H1 (cell line): ENCODE measurements around the gene CACNA2D1. TPM values are rescaled to one million over a fixed set of nuclear protein-coding genes. Genes with fewer than 3 reads are reported as not detected.

Experiments
- CTCF ChIA-PET: fragments of 300-600 bp; sonication (Branson Sonifier 250); formaldehyde crosslinking; loops from one replicate; lab custom pipeline; 2021; ENCODE audit not compliant: partially characterized antibody; lab: Charles Lee
- POLR2A ChIA-PET: fragments of 300-600 bp; sonication (Branson Sonifier 250); formaldehyde crosslinking; loops from one replicate; lab custom pipeline; 2021; ENCODE audit warnings: inconsistent platforms; ENCODE audit not compliant: partially characterized antibody; lab: Charles Lee
- DNase-seq, 2 experiments: peaks; one replicate each; pipeline versions ENCODE4 v3.0.0 to v3.0.0-alpha.2; 2010 to 2022; ENCODE audit warnings: low spot score in 2 of 2, low read depth in 1 of 2, mixed read lengths in 1 of 2
- FAIRE-seq: peaks from 2 replicates; lab custom pipeline; 2011; peaks lifted over from hg19 to GRCh38; lab: Jason Lieb, UNC
- H2AFZ ChIP-seq: 2 replicates; pipeline ENCODE4 v1.8.1; 2012; ENCODE audit warnings: low read length, inconsistent platforms
- H2AK5ac ChIP-seq: 2 replicates; pipeline ENCODE4 v1.6.1; 2013; ENCODE audit warnings: low read depth, low read length
- H2BK120ac ChIP-seq: replicated peaks from 2 replicates; pipeline ENCODE3; 2013; ENCODE audit warnings: low read depth, low read length, inconsistent platforms
- H2BK12ac ChIP-seq: 2 replicates; pipeline ENCODE4 v1.6.1; 2013; ENCODE audit warnings: low read depth, low read length
- H2BK15ac ChIP-seq: 2 replicates; pipeline ENCODE4 v1.6.1; 2013; ENCODE audit warnings: low read length
- H2BK20ac ChIP-seq: 2 replicates; pipeline ENCODE4 v1.6.1; 2013; ENCODE audit warnings: low read length
- H2BK5ac ChIP-seq: 2 replicates; pipeline ENCODE4 v1.6.1; 2013; ENCODE audit warnings: low read depth, low read length
- H3K14ac ChIP-seq: 2 replicates; pipeline ENCODE4 v1.6.1; 2013; ENCODE audit warnings: inconsistent platforms; ENCODE audit not compliant: insufficient read length
- H3K18ac ChIP-seq: 2 replicates; pipeline ENCODE4 v1.6.1; 2013; ENCODE audit warnings: low read length; ENCODE audit errors: extremely low read depth
- H3K23ac ChIP-seq: 2 replicates; pipeline ENCODE4 v1.6.1; 2013; ENCODE audit warnings: inconsistent platforms; ENCODE audit not compliant: insufficient read length
- H3K23me2 ChIP-seq: 2 replicates; pipeline ENCODE4 v1.6.1; 2013; ENCODE audit warnings: low read depth, low read length
- H3K27ac ChIP-seq: 2 replicates; pipeline ENCODE4 v1.6.1; 2011; ENCODE audit warnings: low read depth, low read length, inconsistent platforms
- H3K27me3 ChIP-seq, 4 experiments: replicated peaks in 1 of 4; 1 replicate in 1 of 4; 2 replicates in 3 of 4; pipeline versions ENCODE4 v1.6.1 to v1.8.1; 2011 to 2013; ENCODE audit warnings: low read length in 3 of 4, mild to moderate bottlenecking in 3 of 4, inconsistent platforms in 2 of 4, mixed read lengths in 2 of 4, moderate library complexity in 1 of 4; ENCODE audit not compliant: control insufficient read depth in 3 of 4, insufficient read depth in 3 of 4; ENCODE audit errors: extremely low read depth in 1 of 4
- H3K36me3 ChIP-seq, 4 experiments: 2 replicates each; pipeline versions ENCODE4 v1.6.1 to v1.8.1; 2011 to 2013; ENCODE audit warnings: mild to moderate bottlenecking in 4 of 4, low read length in 3 of 4, moderate library complexity in 2 of 4, control low read depth in 1 of 4, inconsistent platforms in 1 of 4; ENCODE audit not compliant: insufficient read depth in 4 of 4, control insufficient read depth in 2 of 4
- H3K4ac ChIP-seq: replicated peaks from 2 replicates; pipeline ENCODE3; 2013; ENCODE audit warnings: low read length, low read depth, mixed read lengths, inconsistent platforms; ENCODE audit not compliant: insufficient read length
- H3K4me1 ChIP-seq, 4 experiments: replicated peaks in 1 of 4; 1 replicate in 1 of 4; 2 replicates in 3 of 4; pipeline versions ENCODE4 v1.6.1 to v1.8.1; 2011 to 2013; ENCODE audit warnings: low read length in 3 of 4, inconsistent platforms in 2 of 4, mixed read lengths in 1 of 4; ENCODE audit not compliant: insufficient read depth in 4 of 4, control insufficient read depth in 3 of 4
- H3K4me2 ChIP-seq, 2 experiments: 2 replicates each; pipeline versions ENCODE4 v1.6.1 to v1.8.1; 2011 to 2013; ENCODE audit warnings: low read depth in 2 of 2, low read length in 2 of 2, control low read depth in 1 of 2, inconsistent platforms in 1 of 2, mild to moderate bottlenecking in 1 of 2; ENCODE audit not compliant: insufficient read depth in 1 of 2
- H3K4me3 ChIP-seq, 4 experiments: fragments of 200-600, 300-600 bp in 1 of 4; sonication (generic), shearing (Covaris generic), sonication (Bioruptor Twin) in 1 of 4; 2 replicates each; pipeline versions ENCODE4 v1.5.1 to v1.8.1; 2011 to 2016; ENCODE audit warnings: low read length in 4 of 4, low read depth in 3 of 4, control low read depth in 2 of 4, inconsistent platforms in 2 of 4, mild to moderate bottlenecking in 2 of 4, mixed read lengths in 1 of 4, moderate library complexity in 1 of 4; ENCODE audit not compliant: insufficient read depth in 2 of 4; ENCODE audit errors: extremely low read depth in 1 of 4
- H3K56ac ChIP-seq: replicated peaks from 2 replicates; pipeline ENCODE3; 2013; ENCODE audit warnings: low read depth, mild to moderate bottlenecking, mixed read lengths, low read length, inconsistent platforms; ENCODE audit not compliant: insufficient read length
- H3K79me1 ChIP-seq: 2 replicates; pipeline ENCODE4 v1.6.1; 2013; ENCODE audit warnings: low read depth, low read length, control low read depth
- H3K79me2 ChIP-seq, 2 experiments: 2 replicates each; pipeline versions ENCODE4 v1.6.1 to v1.8.1; 2012 to 2013; ENCODE audit warnings: low read length in 2 of 2, mild to moderate bottlenecking in 2 of 2, inconsistent platforms in 1 of 2; ENCODE audit not compliant: insufficient read depth in 2 of 2, control insufficient read depth in 1 of 2
- H3K9ac ChIP-seq, 4 experiments: replicated peaks in 1 of 4; 1 replicate in 1 of 4; 2 replicates in 3 of 4; pipeline versions ENCODE4 v1.6.1 to v1.8.1; 2011 to 2013; ENCODE audit warnings: low read depth in 3 of 4, low read length in 3 of 4, control low read depth in 2 of 4, mild to moderate bottlenecking in 2 of 4, moderate library complexity in 2 of 4, inconsistent platforms in 1 of 4; ENCODE audit errors: extremely low read depth in 1 of 4
- H3K9me3 ChIP-seq, 2 experiments: 2 replicates each; pipeline versions ENCODE4 v1.6.1 to v1.8.1; 2012 to 2013; ENCODE audit warnings: mild to moderate bottlenecking in 2 of 2, moderate library complexity in 2 of 2, control low read depth in 1 of 2, inconsistent platforms in 1 of 2, low read depth in 1 of 2, low read length in 1 of 2, mixed read lengths in 1 of 2; ENCODE audit not compliant: insufficient read depth in 2 of 2
- H4K20me1 ChIP-seq, 2 experiments: replicated peaks in 1 of 2; 2 replicates each; pipeline versions ENCODE3 to v1.8.1; 2011 to 2013; ENCODE audit warnings: inconsistent platforms in 2 of 2, low read length in 2 of 2, mild to moderate bottlenecking in 1 of 2; ENCODE audit not compliant: insufficient read depth in 2 of 2, control insufficient read depth in 1 of 2
- H4K5ac ChIP-seq: 2 replicates; pipeline ENCODE4 v1.6.1; 2013; ENCODE audit warnings: low read length, low read depth, mixed read lengths, inconsistent platforms; ENCODE audit not compliant: insufficient read length
- H4K8ac ChIP-seq: 2 replicates; pipeline ENCODE4 v1.8.0; 2013; ENCODE audit warnings: mild to moderate bottlenecking, moderate library complexity, low read length, inconsistent platforms; ENCODE audit not compliant: insufficient read depth; ENCODE audit errors: extremely low read depth
- H4K91ac ChIP-seq: replicated peaks from 2 replicates; pipeline ENCODE3; 2013; ENCODE audit warnings: low read length, mixed read lengths, inconsistent platforms; ENCODE audit not compliant: insufficient read length
- ASH2L ChIP-seq: fragments of 200-600, 300-600 bp; sonication (generic); IDR thresholded peaks from one replicate; pipeline ENCODE4 v1.7.1; 2017; ENCODE audit warnings: low read length
- CBX8 ChIP-seq: fragments of 300-800, 300-1000 bp; sonication (generic); IDR thresholded peaks from 2 replicates; pipeline ENCODE4 v1.7.1; 2016; ENCODE audit warnings: low read depth, low read length, borderline replicate concordance
- CEBPB ChIP-seq: IDR thresholded peaks from 2 replicates; pipeline ENCODE4 v1.6.1; 2012; ENCODE audit warnings: low read depth, low read length
- CHD1 ChIP-seq: IDR thresholded peaks from 2 replicates; pipeline ENCODE4 v1.6.1; 2012; ENCODE audit warnings: low read depth, low read length, improper control_type of control experiment
- HDAC6 ChIP-seq: IDR thresholded peaks from one replicate; pipeline ENCODE4 v1.7.1; 2012; ENCODE audit warnings: low read depth, mild to moderate bottlenecking, inconsistent platforms, low read length, moderate library complexity
- JUN ChIP-seq: IDR thresholded peaks from 2 replicates; pipeline ENCODE4 v1.6.1; 2011; ENCODE audit warnings: low read depth, mild to moderate bottlenecking, improper control_type of control experiment, low read length
- NANOG ChIP-seq: IDR thresholded peaks from 2 replicates; pipeline ENCODE4 v1.6.1; 2011; ENCODE audit warnings: low read length, low read depth, mild to moderate bottlenecking, inconsistent platforms; ENCODE audit not compliant: insufficient read depth, poor library complexity, severe bottlenecking
- NRF1 ChIP-seq: IDR thresholded peaks from 2 replicates; pipeline ENCODE4 v1.6.1; 2011; ENCODE audit warnings: mild to moderate bottlenecking, low read depth, low read length, improper control_type of control experiment
- POLR2AphosphoS5 ChIP-seq: IDR thresholded peaks from 2 replicates; pipeline ENCODE4 v1.6.1; 2011; ENCODE audit warnings: low read depth, low read length
- SAP30 ChIP-seq: fragments of 300-600 bp; sonication (generic); IDR thresholded peaks from 2 replicates; pipeline ENCODE4 v1.7.1; 2012; ENCODE audit warnings: low read length, moderate library complexity, mild to moderate bottlenecking, inconsistent platforms; ENCODE audit not compliant: insufficient read depth, insufficient replicate concordance
- SP1 ChIP-seq: IDR thresholded peaks from 2 replicates; pipeline ENCODE4 v1.6.1; 2011; ENCODE audit warnings: low read depth, low read length
- SRF ChIP-seq: IDR thresholded peaks from 2 replicates; pipeline ENCODE4 v1.6.1; 2011; ENCODE audit warnings: mild to moderate bottlenecking, low read depth, low read length, moderate library complexity
- TAF1 ChIP-seq: IDR thresholded peaks from 2 replicates; pipeline ENCODE4 v1.6.1; 2011; ENCODE audit warnings: mild to moderate bottlenecking, low read depth, low read length
- WGBS, 2 experiments: shearing (Covaris generic) in 1 of 2; methylation state at CpG; one replicate each; pipeline versions ENCODE4 v1.1.6 to v1.1.7; 2013 to 2015; ENCODE audit warnings: low lambda C conversion rate in 2 of 2, mixed read lengths in 2 of 2, inconsistent platforms in 1 of 2, low coverage in 1 of 2, missing lambda C conversion rate in 1 of 2; ENCODE audit not compliant: insufficient replicate concordance in 2 of 2, insufficient coverage in 1 of 2, insufficient read length in 1 of 2; ENCODE audit errors: extremely low coverage in 1 of 2, missing lambda C conversion rate in 1 of 2; 5-methylcytosine and 5-hydroxymethylcytosine counted together
- polyA plus RNA-seq, 7 experiments: library from polyadenylated mRNA; depleted of rRNA in 3 of 7; stranded (reverse) in 5 of 7; unstranded in 2 of 7; fragments of >200 nt in 5 of 7; fragments of 200-250 nt in 2 of 7; gene quantifications; 1 replicate in 5 of 7; 2 replicates in 1 of 7; 4 replicates in 1 of 7; pipeline versions ENCODE4 v1.2.1 to v1.2.3, GENCODE V29; 2011 to 2013; ENCODE audit warnings: missing spikeins in 2 of 7, mixed read lengths in 2 of 7
- total RNA-seq: library from RNA; stranded (reverse); fragmentation: NEBNext Ultra II Directional; extraction: Animal tissue kit (Norgen Biotek cat#: 25700); gene quantifications from 2 replicates; pipeline ENCODE4 v1.2.1, GENCODE V29; 2021
- TF ChIP-seq, protein P1 (sequence below): IDR thresholded peaks from 2 replicates; pipeline ENCODE4 v1.6.1; 2012; ENCODE audit warnings: inconsistent platforms

The CACNA2D1 gene
- total and polyA plus RNA-seq, 2 of the 8 experiments (the other 6 are each of a cell fraction or from before 2014, with no cell fraction given) = 4.3 to 27.3 TPM

DNA sequence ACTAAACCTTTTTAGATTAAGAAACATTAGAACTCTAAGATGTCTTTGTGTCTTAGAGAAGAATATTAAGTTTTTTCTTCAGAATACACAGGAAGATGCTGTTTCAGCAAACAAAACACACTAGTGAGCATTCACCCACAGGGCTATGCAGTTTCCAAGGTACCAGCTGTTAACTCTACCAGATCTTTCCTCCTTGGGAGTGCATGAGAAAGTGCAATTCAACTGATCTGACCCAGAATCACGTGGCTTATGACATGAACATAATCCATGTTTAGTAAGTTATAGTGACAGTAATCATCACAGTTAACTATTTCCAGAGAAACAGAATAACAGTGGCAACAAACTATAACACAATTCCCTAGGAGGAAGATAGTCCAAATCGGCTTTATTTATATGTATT, 270.7 kb downstream of the CACNA2D1 start:
- H3K14ac ChIP-seq = no peak overlapping the region
- no peak overlapping the region for H2AK5ac ChIP-seq
- FAIRE-seq = no peak
- ChIA-PET CTCF (interaction anchor here (1.1 to 1.8 kb wide), 4 partner anchors 86 to 427 kb away, joined by 3 to 7 read pairs (median 5); no protein-coding TSS in a partner anchor), POLR2A (no interaction called here)
- H4K5ac ChIP-seq = no peak overlapping the region
- H4K20me1 ChIP-seq = peaks cover 0 to 2% of the 10 kb centered on the region in 2 experiments
- H3K4me3 ChIP-seq = no peak overlapping the region
- no peaks in the 10 kb centered on the region for H3K79me1 ChIP-seq
- H3K4ac ChIP-seq = no peak overlapping the region
- no peaks in the 10 kb centered on the region for H3K36me3 ChIP-seq
- H2AFZ ChIP-seq = no peak overlapping the region
- no peak overlapping the region for H2BK120ac ChIP-seq
- 0 out of 4 replicates have a peak, but pooled peaks cover 0 to 2% of the 10 kb centered on the region in 2 experiments for H3K79me2 ChIP-seq
- no peak overlapping the region for H2BK20ac ChIP-seq
- no peak overlapping the region for H2BK15ac ChIP-seq
- no peak overlapping the region for H4K8ac ChIP-seq
- no peak overlapping the region for H3K27ac ChIP-seq
- H2BK5ac ChIP-seq = no peak overlapping the region
- H4K91ac ChIP-seq = no peak overlapping the region
- H3K18ac ChIP-seq = no peak overlapping the region
- H3K4me1 ChIP-seq = peaks cover 0 to 7% (median 0%) of the 10 kb centered on the region in 4 experiments; a peak in 4 of 7 replicates
- H3K56ac ChIP-seq = no peak overlapping the region
- no peaks in the 10 kb centered on the region for H3K27me3 ChIP-seq
- H3K9me3 ChIP-seq = no peaks in the 10 kb centered on the region
- H3K23ac ChIP-seq = no peak overlapping the region
- H3K23me2 ChIP-seq = no peaks in the 10 kb centered on the region
- 66% methylated on average over 2 of the region's 2 CpGs; no CpG with 5 or more reads in 1 of the 2 experiments for WGBS, 2 experiments
- H3K4me2 ChIP-seq = no peak overlapping the region
- DNase-seq = no peak
- H2BK12ac ChIP-seq = no peak overlapping the region
- H3K9ac ChIP-seq = no peak overlapping the region
- TF ChIP-seq POLR2AphosphoS5 (no peak), SRF (no peak), HDAC6 (no peak), ASH2L (no peak), TAF1 (no peak), JUN (no peak), NANOG (no peak), CBX8 (no peak), SAP30 (no peak), SP1 (no peak), CHD1 (no peak), CEBPB (no peak), NRF1 (no peak)
- TF ChIP-seq, protein P1, sequence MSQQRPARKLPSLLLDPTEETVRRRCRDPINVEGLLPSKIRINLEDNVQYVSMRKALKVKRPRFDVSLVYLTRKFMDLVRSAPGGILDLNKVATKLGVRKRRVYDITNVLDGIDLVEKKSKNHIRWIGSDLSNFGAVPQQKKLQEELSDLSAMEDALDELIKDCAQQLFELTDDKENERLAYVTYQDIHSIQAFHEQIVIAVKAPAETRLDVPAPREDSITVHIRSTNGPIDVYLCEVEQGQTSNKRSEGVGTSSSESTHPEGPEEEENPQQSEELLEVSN = no peak
